ENCODE results near the gene MED25.

The MED25 gene

GRCh38 chr19:49840736-49841249 lies 22.7 kb downstream of the MED25 start:
- H3K4ac ChIP-seq (ENCODE audit: low read depth in 1 of 2, low read length in 2 of 2), result no peak overlapping the region
- no peak overlapping the region for H4K91ac ChIP-seq (ENCODE audit: low read length)
- peaks cover 16% of the 10 kb centered on the region for H3K4me1 ChIP-seq (ENCODE audit: control insufficient read depth, insufficient read depth, low read depth, low read length)
- H3K18ac ChIP-seq (ENCODE audit: low read depth in 1 of 2, low read length in 2 of 2), result no peak overlapping the region
- 94% methylated on average over 16 of the region's 17 CpGs for WGBS
- H3K27ac ChIP-seq (ENCODE audit: low read length, poor library complexity, severe bottlenecking), result no peak overlapping the region
- peaks cover 50 to 55% of the 10 kb centered on the region in 2 experiments for H3K36me3 ChIP-seq (ENCODE audit: control insufficient read depth in 1 of 2, insufficient read depth in 2 of 2, low read depth in 1 of 2, low read length in 2 of 2)
- H2BK12ac ChIP-seq (ENCODE audit: low read length in 2 of 2), result no peak overlapping the region
- H2BK120ac ChIP-seq (ENCODE audit: low read depth, low read length), result no peak overlapping the region
- H3K23ac ChIP-seq (ENCODE audit: low read length in 2 of 2), result no peak overlapping the region
- H3K4me3 ChIP-seq (ENCODE audit: insufficient read depth in 1 of 2, low read depth in 1 of 2, low read length in 2 of 2), result no peak overlapping the region
- H3K4me2 ChIP-seq (ENCODE audit: low read length, poor library complexity, severe bottlenecking), result no peak overlapping the region
- no peak overlapping the region for H2BK15ac ChIP-seq (ENCODE audit: low read depth, poor library complexity, severe bottlenecking)
- H3K9ac ChIP-seq (ENCODE audit: low read length), result no peak overlapping the region
- no peak for DNase-seq
- H4K8ac ChIP-seq (ENCODE audit: low read length), result no peak overlapping the region
- H2AK5ac ChIP-seq (ENCODE audit: low read length, severe bottlenecking), result no peak overlapping the region
- H3K79me1 ChIP-seq (replicated peaks; ENCODE audit: low read length, poor library complexity, severe bottlenecking), result peaks cover 15% of the 10 kb centered on the region
- no peaks in the 10 kb centered on the region for H3K9me3 ChIP-seq (ENCODE audit: control insufficient read depth, low read length)
- H2BK5ac ChIP-seq (ENCODE audit: low read depth, low read length, poor library complexity, severe bottlenecking), result no peak overlapping the region
- H3K27me3 ChIP-seq (ENCODE audit: control insufficient read depth in 1 of 2, insufficient read depth in 1 of 2, low read length in 2 of 2), result no peaks in the 10 kb centered on the region
- H2AFZ ChIP-seq (ENCODE audit: low read depth, low read length), result no peak overlapping the region
- no peak overlapping the region for H3K14ac ChIP-seq (ENCODE audit: low read length in 2 of 2)

- Histone ChIP-seq H2AFZ (ENCODE audit: low read depth, low read length) (no peak overlapping the region), H3K18ac (ENCODE audit: low read depth in 1 of 2, low read length in 2 of 2) (no peak overlapping the region), H3K23ac (ENCODE audit: low read length in 2 of 2) (no peak overlapping the region), H3K4me3 (ENCODE audit: insufficient read depth in 1 of 2, low read depth in 1 of 2, low read length in 2 of 2) (no peak overlapping the region), H3K4me2 (ENCODE audit: low read length, poor library complexity, severe bottlenecking) (no peak overlapping the region), H2BK15ac (ENCODE audit: low read depth, poor library complexity, severe bottlenecking) (no peak overlapping the region), H3K9ac (ENCODE audit: low read length) (no peak overlapping the region), H2BK120ac (ENCODE audit: low read depth, low read length) (no peak overlapping the region), H2BK12ac (ENCODE audit: low read length in 2 of 2) (no peak overlapping the region), H3K4ac (ENCODE audit: low read depth in 1 of 2, low read length in 2 of 2) (no peak overlapping the region), H3K27ac (ENCODE audit: low read length, poor library complexity, severe bottlenecking) (no peak overlapping the region), H3K14ac (ENCODE audit: low read length in 2 of 2) (no peak overlapping the region), H3K9me3 (ENCODE audit: control insufficient read depth, low read length) (no peaks in the 10 kb centered on the region), H2AK5ac (ENCODE audit: low read length, severe bottlenecking) (no peak overlapping the region), H3K27me3 (ENCODE audit: control insufficient read depth in 1 of 2, insufficient read depth in 1 of 2, low read length in 2 of 2) (no peaks in the 10 kb centered on the region), H4K91ac (ENCODE audit: low read length) (no peak overlapping the region), H4K8ac (ENCODE audit: low read length) (no peak overlapping the region), H3K79me1 (replicated peaks; ENCODE audit: low read length, poor library complexity, severe bottlenecking) (peaks cover 15% of the 10 kb centered on the region), H3K4me1 (ENCODE audit: control insufficient read depth, insufficient read depth, low read depth, low read length) (peaks cover 3% of the 10 kb centered on the region), H3K36me3 (ENCODE audit: control insufficient read depth in 1 of 2, insufficient read depth in 2 of 2, low read depth in 1 of 2, low read length in 2 of 2) (peaks cover 28 to 30% of the 10 kb centered on the region in 2 experiments), H2BK5ac (ENCODE audit: low read depth, low read length, poor library complexity, severe bottlenecking) (no peak overlapping the region)
- WGBS, result 100% methylated on average over 2 of the region's 3 CpGs
- no peak for DNase-seq
These were observed 25.2 kb downstream of the MED25 start for GRCh38 chr19:49843265-49843664.

GRCh38 chr19:49844138-49845095 lies 26.3 kb downstream of the MED25 start:
- H2AK5ac ChIP-seq (ENCODE audit: low read length, severe bottlenecking), result no peak overlapping the region
- H2BK12ac ChIP-seq (ENCODE audit: low read length in 2 of 2), result no peak overlapping the region
- H3K27ac ChIP-seq (ENCODE audit: low read length, poor library complexity, severe bottlenecking), result no peak overlapping the region
- peaks cover 19 to 21% of the 10 kb centered on the region in 2 experiments for H3K36me3 ChIP-seq (ENCODE audit: control insufficient read depth in 1 of 2, insufficient read depth in 2 of 2, low read depth in 1 of 2, low read length in 2 of 2)
- H3K23ac ChIP-seq (ENCODE audit: low read length in 2 of 2), result no peak overlapping the region
- no peaks in the 10 kb centered on the region for H3K27me3 ChIP-seq (ENCODE audit: control insufficient read depth in 1 of 2, insufficient read depth in 1 of 2, low read length in 2 of 2)
- no peak overlapping the region for H3K18ac ChIP-seq (ENCODE audit: low read depth in 1 of 2, low read length in 2 of 2)
- no peak overlapping the region for H2BK5ac ChIP-seq (ENCODE audit: low read depth, low read length, poor library complexity, severe bottlenecking)
- no peak overlapping the region for H3K9ac ChIP-seq (ENCODE audit: low read length)
- H3K4me1 ChIP-seq (ENCODE audit: control insufficient read depth, insufficient read depth, low read depth, low read length), result peaks cover 6% of the 10 kb centered on the region
- no peaks in the 10 kb centered on the region for H3K9me3 ChIP-seq (ENCODE audit: control insufficient read depth, low read length)
- no peak overlapping the region for H4K8ac ChIP-seq (ENCODE audit: low read length)
- no peak overlapping the region for H2BK120ac ChIP-seq (ENCODE audit: low read depth, low read length)
- H4K91ac ChIP-seq (ENCODE audit: low read length), result no peak overlapping the region
- no peak overlapping the region for H2BK15ac ChIP-seq (ENCODE audit: low read depth, poor library complexity, severe bottlenecking)
- no peak overlapping the region for H3K4me3 ChIP-seq (ENCODE audit: insufficient read depth in 1 of 2, low read depth in 1 of 2, low read length in 2 of 2)
- no peak overlapping the region for H3K4me2 ChIP-seq (ENCODE audit: low read length, poor library complexity, severe bottlenecking)
- no peak overlapping the region for H3K4ac ChIP-seq (ENCODE audit: low read depth in 1 of 2, low read length in 2 of 2)
- 92% methylated on average over 17 of the region's 18 CpGs for WGBS
- peaks cover 16% of the 10 kb centered on the region for H3K79me1 ChIP-seq (replicated peaks; ENCODE audit: low read length, poor library complexity, severe bottlenecking)
- H3K14ac ChIP-seq (ENCODE audit: low read length in 2 of 2), result no peak overlapping the region
- no peak overlapping the region for H2AFZ ChIP-seq (ENCODE audit: low read depth, low read length)
- DNase-seq, result no peak

- Histone ChIP-seq H3K18ac (ENCODE audit: low read depth in 1 of 2, low read length in 2 of 2) (no peak overlapping the region), H3K36me3 (ENCODE audit: control insufficient read depth in 1 of 2, insufficient read depth in 2 of 2, low read depth in 1 of 2, low read length in 2 of 2) (peaks cover 10 to 11% of the 10 kb centered on the region in 2 experiments), H4K91ac (ENCODE audit: low read length) (no peak overlapping the region), H3K9ac (ENCODE audit: low read length) (no peak overlapping the region), H3K23ac (ENCODE audit: low read length in 2 of 2) (no peak overlapping the region), H2BK12ac (ENCODE audit: low read length in 2 of 2) (no peak overlapping the region), H3K4me2 (ENCODE audit: low read length, poor library complexity, severe bottlenecking) (no peak overlapping the region), H2BK15ac (ENCODE audit: low read depth, poor library complexity, severe bottlenecking) (no peak overlapping the region), H3K9me3 (ENCODE audit: control insufficient read depth, low read length) (no peaks in the 10 kb centered on the region), H3K79me1 (replicated peaks; ENCODE audit: low read length, poor library complexity, severe bottlenecking) (peaks cover 21% of the 10 kb centered on the region), H2AFZ (ENCODE audit: low read depth, low read length) (no peak overlapping the region), H4K8ac (ENCODE audit: low read length) (no peak overlapping the region), H3K27me3 (ENCODE audit: control insufficient read depth in 1 of 2, insufficient read depth in 1 of 2, low read length in 2 of 2) (no peaks in the 10 kb centered on the region), H3K4ac (ENCODE audit: low read depth in 1 of 2, low read length in 2 of 2) (no peak overlapping the region), H2AK5ac (ENCODE audit: low read length, severe bottlenecking) (no peak overlapping the region), H2BK120ac (ENCODE audit: low read depth, low read length) (no peak overlapping the region), H3K14ac (ENCODE audit: low read length in 2 of 2) (no peak overlapping the region), H3K4me1 (ENCODE audit: control insufficient read depth, insufficient read depth, low read depth, low read length) (peaks cover 10% of the 10 kb centered on the region), H3K27ac (ENCODE audit: low read length, poor library complexity, severe bottlenecking) (no peak overlapping the region), H3K4me3 (ENCODE audit: insufficient read depth in 1 of 2, low read depth in 1 of 2, low read length in 2 of 2) (no peak overlapping the region), H2BK5ac (ENCODE audit: low read depth, low read length, poor library complexity, severe bottlenecking) (no peak overlapping the region)
- no peak for DNase-seq
- 97% methylated on average over 2 of the region's 3 CpGs for WGBS
These were observed 27.3 kb downstream of the MED25 start for GRCh38 chr19:49845414-49845813.
